Thymus (tissue), 11 donors: ENCODE data around the gene SPINK4. TPM values are rescaled to one million over a fixed set of nuclear protein-coding genes. Genes with fewer than 3 reads are reported as not detected.

ENCODE experiments used
- DNase-seq, 9 donors: peaks; one replicate each; pipeline ENCODE4 v3.0.0-alpha.2; 2013; ENCODE audit warnings: low spot score in 9 of 9, low read depth in 6 of 9, missing footprints in 1 of 9
- H3K27ac ChIP-seq, 2 donors: one replicate each; pipeline ENCODE4 v1.5.1; 2013; ENCODE audit warnings: control low read depth in 1 of 2, low read depth in 1 of 2, low read length in 1 of 2, mild to moderate bottlenecking in 1 of 2, moderate library complexity in 1 of 2
- H3K27me3 ChIP-seq, 2 donors: one replicate each; pipeline ENCODE4 v1.5.1; 2013; ENCODE audit warnings: low read length in 1 of 2; ENCODE audit not compliant: control insufficient read depth in 2 of 2, insufficient read depth in 1 of 2
- H3K36me3 ChIP-seq, 2 donors: one replicate each; pipeline ENCODE4 v1.5.1; 2013; ENCODE audit warnings: low read length in 1 of 2, mild to moderate bottlenecking in 1 of 2, moderate library complexity in 1 of 2; ENCODE audit not compliant: control insufficient read depth in 2 of 2, insufficient read depth in 2 of 2
- H3K4me1 ChIP-seq, 2 donors: one replicate each; pipeline ENCODE4 v1.5.1; 2013; ENCODE audit warnings: low read length in 2 of 2; ENCODE audit not compliant: control insufficient read depth in 2 of 2, insufficient read depth in 2 of 2
- H3K4me3 ChIP-seq, 2 donors: one replicate each; pipeline ENCODE4 v1.5.1; 2013; ENCODE audit warnings: low read length in 2 of 2, control low read depth in 1 of 2, mild to moderate bottlenecking in 1 of 2
- H3K9me3 ChIP-seq, 2 donors: one replicate each; pipeline ENCODE4 v1.5.1; 2013; ENCODE audit warnings: low read length in 1 of 2, mild to moderate bottlenecking in 1 of 2; ENCODE audit not compliant: control insufficient read depth in 2 of 2, insufficient read depth in 1 of 2
- WGBS: extraction: QIAGEN DNeasy Blood & Tissue Kit; methylation state at CpG from one replicate; pipeline ENCODE4 v1.1.7; 2013; 5-methylcytosine and 5-hydroxymethylcytosine counted together
- polyA plus RNA-seq: library from polyadenylated mRNA; stranded (reverse); fragments of 200-250 nt; gene quantifications from one replicate; pipeline ENCODE4 v1.2.3, GENCODE V29; 2013
- total RNA-seq: library from RNA; stranded (reverse); fragments of 120-200 nt; gene quantifications from one replicate; pipeline ENCODE4 v1.2.4, GENCODE V29; 2013
- donor health status: healthy.

Gene SPINK4
- total and polyA plus RNA-seq, 2 donors: 0.38 to 2.1 TPM

- H3K9me3 ChIP-seq: no peaks in the 10 kb centered on the region
- no peaks in the 10 kb centered on the region for H3K27me3 ChIP-seq
- no peak for DNase-seq
- H3K4me1 ChIP-seq: peaks cover 1 to 7% of the 10 kb centered on the region in 2 donors
- H3K27ac ChIP-seq: no peak overlapping the region
- no peaks in the 10 kb centered on the region for H3K36me3 ChIP-seq
- H3K4me3 ChIP-seq: no peak overlapping the region
- 62% methylated on average over 10 of the region's 10 CpGs for WGBS
These were observed 13.0 kb upstream of the SPINK4 start for GRCh38 chr9:33227008-33227398.

- H3K27ac ChIP-seq: no peak overlapping the region
- no peaks in the 10 kb centered on the region for H3K27me3 ChIP-seq
- H3K4me1 ChIP-seq: peaks cover 0 to 4% of the 10 kb centered on the region in 2 donors
- 96% methylated on average over 8 of the region's 8 CpGs for WGBS
- no peak overlapping the region for H3K4me3 ChIP-seq
- no peak for DNase-seq
- no peaks in the 10 kb centered on the region for H3K36me3 ChIP-seq
- H3K9me3 ChIP-seq: no peaks in the 10 kb centered on the region
These were observed 12.2 kb upstream of the SPINK4 start for GRCh38 chr9:33227741-33228140.

- H3K27ac ChIP-seq: no peak overlapping the region
- DNase-seq: no peak
- no peaks in the 10 kb centered on the region for H3K9me3 ChIP-seq
- H3K27me3 ChIP-seq: no peaks in the 10 kb centered on the region
- H3K36me3 ChIP-seq: no peaks in the 10 kb centered on the region
- H3K4me3 ChIP-seq: no peak overlapping the region
- 85% methylated on average over 4 of the region's 4 CpGs for WGBS
- H3K4me1 ChIP-seq: no peaks in the 10 kb centered on the region
These were observed 11.4 kb upstream of the SPINK4 start for GRCh38 chr9:33228606-33229005.

- WGBS: 94% methylated on average over 9 of the region's 9 CpGs
- Histone ChIP-seq H3K4me3 (no peak overlapping the region), H3K9me3 (no peaks in the 10 kb centered on the region), H3K36me3 (no peaks in the 10 kb centered on the region), H3K27me3 (no peaks in the 10 kb centered on the region), H3K27ac (no peak overlapping the region), H3K4me1 (no peaks in the 10 kb centered on the region)
- DNase-seq: no peak
These were observed 10.4 kb upstream of the SPINK4 start for GRCh38 chr9:33229359-33230114.

GRCh38 chr9:33230756-33231622 lies 9.0 kb upstream of the SPINK4 start:
- no peak overlapping the region for H3K4me3 ChIP-seq
- H3K36me3 ChIP-seq: no peaks in the 10 kb centered on the region
- no peaks in the 10 kb centered on the region for H3K9me3 ChIP-seq
- H3K4me1 ChIP-seq: no peaks in the 10 kb centered on the region
- DNase-seq: no peak
- H3K27me3 ChIP-seq: no peaks in the 10 kb centered on the region
- no peak overlapping the region for H3K27ac ChIP-seq
- WGBS: 97% methylated on average over 13 of the region's 13 CpGs

- H3K27me3 ChIP-seq: no peaks in the 10 kb centered on the region
- no peak overlapping the region for H3K27ac ChIP-seq
- DNase-seq: no peak
- no peaks in the 10 kb centered on the region for H3K36me3 ChIP-seq
- H3K4me1 ChIP-seq: no peaks in the 10 kb centered on the region
- no peak overlapping the region for H3K4me3 ChIP-seq
- H3K9me3 ChIP-seq: no peaks in the 10 kb centered on the region
- 97% methylated on average over 2 of the region's 2 CpGs for WGBS
These were observed 8.4 kb upstream of the SPINK4 start for GRCh38 chr9:33231623-33231942.

GRCh38 chr9:33232815-33233214 lies 7.2 kb upstream of the SPINK4 start:
- Histone ChIP-seq H3K4me1 (no peaks in the 10 kb centered on the region), H3K4me3 (no peak overlapping the region), H3K36me3 (no peaks in the 10 kb centered on the region), H3K27ac (no peak overlapping the region), H3K27me3 (no peaks in the 10 kb centered on the region), H3K9me3 (no peaks in the 10 kb centered on the region)
- DNase-seq: no peak
- WGBS: 98% methylated on average over 6 of the region's 6 CpGs

- no peaks in the 10 kb centered on the region for H3K4me1 ChIP-seq
- H3K36me3 ChIP-seq: no peaks in the 10 kb centered on the region
- 47% methylated on average over 1 of the region's 1 CpG for WGBS
- no peaks in the 10 kb centered on the region for H3K27me3 ChIP-seq
- no peak overlapping the region for H3K27ac ChIP-seq
- DNase-seq: no peak
- no peaks in the 10 kb centered on the region for H3K9me3 ChIP-seq
- H3K4me3 ChIP-seq: no peak overlapping the region
These were observed 6.2 kb upstream of the SPINK4 start for GRCh38 chr9:33233626-33234342.
